Neural cell (in vitro differentiated cells): ENCODE data around the gene PEMT. TPM values are rescaled to one million over a fixed set of nuclear protein-coding genes. Genes with fewer than 3 reads are reported as not detected.

Source experiments
- H2AFZ ChIP-seq: fragments of 200-600, 300-800 bp; sonication (generic), shearing (Covaris generic); 2 replicates; pipeline ENCODE4 v1.6.0; 2014; ENCODE audit warnings: low read depth, mild to moderate bottlenecking, antibody characterized with exemption, low read length, moderate library complexity
- H3F3A ChIP-seq: fragments of 200-600 bp; shearing (Covaris generic); 2 replicates; pipeline ENCODE4 v1.6.1; 2016; ENCODE audit warnings: mild to moderate bottlenecking, moderate library complexity, mixed read lengths, antibody characterized with exemption, low read length; ENCODE audit not compliant: insufficient read depth, poor library complexity, severe bottlenecking
- H3K27ac ChIP-seq: fragments of 200-600, 300-800 bp; sonication (generic), shearing (Covaris generic); 2 replicates; pipeline ENCODE4 v1.5.1; 2014; ENCODE audit warnings: mild to moderate bottlenecking, low read length, moderate library complexity
- H3K27me3 ChIP-seq: fragments of 300-800, 200-600 bp; sonication (generic), shearing (Covaris generic); 2 replicates; pipeline ENCODE4 v1.6.0; 2014; ENCODE audit warnings: mild to moderate bottlenecking, low read depth, low read length, moderate library complexity; ENCODE audit not compliant: insufficient read depth
- H3K36me3 ChIP-seq: fragments of 300-800, 200-600 bp; sonication (generic), shearing (Covaris generic); 2 replicates; pipeline ENCODE4 v1.5.1; 2014; ENCODE audit warnings: mild to moderate bottlenecking, antibody characterized with exemption, low read length, moderate library complexity; ENCODE audit not compliant: insufficient read depth
- H3K4me2 ChIP-seq: fragments of 300-800, 200-600 bp; sonication (generic), shearing (Covaris generic); 2 replicates; pipeline ENCODE4 v1.6.0; 2014; ENCODE audit warnings: mild to moderate bottlenecking, low read length
- H3K4me3 ChIP-seq: fragments of 300-800, 200-600 bp; sonication (generic), shearing (Covaris generic); 2 replicates; pipeline ENCODE4 v1.5.1; 2014; ENCODE audit warnings: mild to moderate bottlenecking, low read length, moderate library complexity
- H3K79me2 ChIP-seq: fragments of 200-600 bp; shearing (Covaris generic); replicated peaks from 2 replicates; pipeline ENCODE4 v1.6.0; 2014; ENCODE audit warnings: mild to moderate bottlenecking, low read length, moderate library complexity; ENCODE audit not compliant: insufficient read depth
- H3K9ac ChIP-seq: fragments of 300-800, 200-600 bp; sonication (generic), shearing (Covaris generic); 2 replicates; pipeline ENCODE4 v1.6.1; 2016; ENCODE audit warnings: mild to moderate bottlenecking, low read length, mixed read lengths
- H3K9me2 ChIP-seq: fragments of 200-600 bp; shearing (Covaris generic); 2 replicates; pipeline ENCODE4 v1.6.1; 2016; ENCODE audit warnings: mild to moderate bottlenecking, low read length, mixed read lengths; ENCODE audit not compliant: insufficient read depth
- H3K9me3 ChIP-seq: fragments of 200-600, 300-800 bp; sonication (generic), shearing (Covaris generic); 2 replicates; pipeline ENCODE4 v1.6.1; 2016; ENCODE audit warnings: mild to moderate bottlenecking, mixed run types, low read length, moderate library complexity, mixed read lengths
- H4K20me1 ChIP-seq: fragments of 200-600 bp; shearing (Covaris generic); 2 replicates; pipeline ENCODE4 v1.6.1; 2016; ENCODE audit warnings: mild to moderate bottlenecking, mixed run types; ENCODE audit not compliant: insufficient read depth
- EP300 ChIP-seq: fragments of 450-650 bp; conservative IDR thresholded peaks from 2 replicates; pipeline ENCODE4 v1.6.1; 2014; ENCODE audit warnings: antibody characterized with exemption, mild to moderate bottlenecking, moderate library complexity; ENCODE audit not compliant: poor library complexity, severe bottlenecking
- EZH2 ChIP-seq: fragments of 200-600, 300-800 bp; shearing (Covaris generic), sonication (generic); IDR thresholded peaks from 2 replicates; pipeline ENCODE4 v1.6.1; 2014; ENCODE audit warnings: antibody characterized with exemption, low read length, borderline replicate concordance, mild to moderate bottlenecking; ENCODE audit not compliant: insufficient read depth, poor library complexity, severe bottlenecking
- MXI1 ChIP-seq: fragments of 450-650 bp; conservative IDR thresholded peaks from 2 replicates; pipeline ENCODE4 v1.6.1; 2014; ENCODE audit warnings: antibody characterized with exemption, mild to moderate bottlenecking; ENCODE audit not compliant: poor library complexity, severe bottlenecking
- POLR2AphosphoS5 ChIP-seq: IDR thresholded peaks from 2 replicates; pipeline ENCODE4 v1.6.1; 2012
- RAD21 ChIP-seq: fragments of 450-650 bp; conservative IDR thresholded peaks from 2 replicates; pipeline ENCODE4 v1.6.1; 2014; ENCODE audit warnings: antibody characterized with exemption, mild to moderate bottlenecking, moderate library complexity
- SMC3 ChIP-seq: fragments of 450-650 bp; conservative IDR thresholded peaks from 2 replicates; pipeline ENCODE4 v1.6.1; 2014; ENCODE audit warnings: antibody characterized with exemption, mild to moderate bottlenecking, moderate library complexity; ENCODE audit not compliant: poor library complexity
- TAF1 ChIP-seq: IDR thresholded peaks from 2 replicates; pipeline ENCODE4 v1.6.1; 2012; ENCODE audit warnings: low read depth
- polyA plus RNA-seq: library from polyadenylated mRNA; depleted of rRNA; stranded (reverse); fragments of >200 nt; gene quantifications from 2 replicates; pipeline ENCODE4 v1.2.3, GENCODE V29; 2014
- TF ChIP-seq, protein P1 (sequence below): IDR thresholded peaks from 2 replicates; pipeline ENCODE4 v1.6.1; 2012; ENCODE audit warnings: borderline replicate concordance
- TF ChIP-seq, protein P2 (sequence below): fragments of 450-650 bp; IDR thresholded peaks from 2 replicates; pipeline ENCODE4 v1.5.1; 2014; ENCODE audit warnings: antibody characterized with exemption, mild to moderate bottlenecking, moderate library complexity; ENCODE audit not compliant: poor library complexity, severe bottlenecking

The PEMT gene
- polyA plus RNA-seq, 1 donor from 2014 or later: 71.7 TPM

DNA sequence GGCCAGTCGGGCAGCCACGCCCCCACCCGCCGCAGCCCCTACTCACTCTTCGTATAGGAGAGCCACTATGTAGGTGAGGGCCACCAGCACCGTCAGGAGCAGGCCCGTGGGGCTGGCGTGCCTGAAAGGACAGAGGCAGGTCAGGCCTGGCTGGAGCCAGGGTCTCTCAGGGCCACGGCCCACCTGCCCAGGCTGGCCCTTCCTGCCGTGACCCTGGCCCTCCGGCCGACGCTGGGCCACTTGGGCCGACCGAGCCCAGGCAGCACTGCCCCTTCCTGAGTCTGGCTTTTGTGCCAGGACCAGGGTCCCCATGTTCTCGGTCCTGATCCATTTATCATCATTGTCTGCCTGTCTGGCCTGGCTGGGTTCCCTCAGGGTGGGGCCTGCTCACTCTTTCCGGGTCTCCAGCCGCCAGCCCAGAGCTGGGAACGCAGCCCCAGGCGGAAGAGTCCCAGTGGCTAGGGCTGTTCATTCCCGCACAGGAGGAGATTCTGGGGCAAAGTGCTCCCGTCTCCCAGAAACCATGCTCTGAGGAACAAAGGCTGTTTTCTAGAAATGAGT lies 85.2 kb downstream of the PEMT start:
- Histone ChIP-seq H3K4me2 (no peak overlapping the region), H3K27ac (no peak overlapping the region), H3K4me3 (no peak overlapping the region), H3K27me3 (no peaks in the 10 kb centered on the region), H2AFZ (no peak overlapping the region), H4K20me1 (no peaks in the 10 kb centered on the region), H3K9me2 (no peaks in the 10 kb centered on the region), H3K79me2 (no peaks in the 10 kb centered on the region), H3K9ac (no peak overlapping the region), H3K36me3 (no peaks in the 10 kb centered on the region), H3K9me3 (no peaks in the 10 kb centered on the region), H3F3A (no peaks in the 10 kb centered on the region)
- TF ChIP-seq EZH2 (no peak), TAF1 (no peak), RAD21 (no peak), MXI1 (no peak), EP300 (no peak), POLR2AphosphoS5 (no peak), SMC3 (no peak)
- TF ChIP-seq, protein P1, sequence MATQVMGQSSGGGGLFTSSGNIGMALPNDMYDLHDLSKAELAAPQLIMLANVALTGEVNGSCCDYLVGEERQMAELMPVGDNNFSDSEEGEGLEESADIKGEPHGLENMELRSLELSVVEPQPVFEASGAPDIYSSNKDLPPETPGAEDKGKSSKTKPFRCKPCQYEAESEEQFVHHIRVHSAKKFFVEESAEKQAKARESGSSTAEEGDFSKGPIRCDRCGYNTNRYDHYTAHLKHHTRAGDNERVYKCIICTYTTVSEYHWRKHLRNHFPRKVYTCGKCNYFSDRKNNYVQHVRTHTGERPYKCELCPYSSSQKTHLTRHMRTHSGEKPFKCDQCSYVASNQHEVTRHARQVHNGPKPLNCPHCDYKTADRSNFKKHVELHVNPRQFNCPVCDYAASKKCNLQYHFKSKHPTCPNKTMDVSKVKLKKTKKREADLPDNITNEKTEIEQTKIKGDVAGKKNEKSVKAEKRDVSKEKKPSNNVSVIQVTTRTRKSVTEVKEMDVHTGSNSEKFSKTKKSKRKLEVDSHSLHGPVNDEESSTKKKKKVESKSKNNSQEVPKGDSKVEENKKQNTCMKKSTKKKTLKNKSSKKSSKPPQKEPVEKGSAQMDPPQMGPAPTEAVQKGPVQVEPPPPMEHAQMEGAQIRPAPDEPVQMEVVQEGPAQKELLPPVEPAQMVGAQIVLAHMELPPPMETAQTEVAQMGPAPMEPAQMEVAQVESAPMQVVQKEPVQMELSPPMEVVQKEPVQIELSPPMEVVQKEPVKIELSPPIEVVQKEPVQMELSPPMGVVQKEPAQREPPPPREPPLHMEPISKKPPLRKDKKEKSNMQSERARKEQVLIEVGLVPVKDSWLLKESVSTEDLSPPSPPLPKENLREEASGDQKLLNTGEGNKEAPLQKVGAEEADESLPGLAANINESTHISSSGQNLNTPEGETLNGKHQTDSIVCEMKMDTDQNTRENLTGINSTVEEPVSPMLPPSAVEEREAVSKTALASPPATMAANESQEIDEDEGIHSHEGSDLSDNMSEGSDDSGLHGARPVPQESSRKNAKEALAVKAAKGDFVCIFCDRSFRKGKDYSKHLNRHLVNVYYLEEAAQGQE: no peak
- TF ChIP-seq, protein P2, sequence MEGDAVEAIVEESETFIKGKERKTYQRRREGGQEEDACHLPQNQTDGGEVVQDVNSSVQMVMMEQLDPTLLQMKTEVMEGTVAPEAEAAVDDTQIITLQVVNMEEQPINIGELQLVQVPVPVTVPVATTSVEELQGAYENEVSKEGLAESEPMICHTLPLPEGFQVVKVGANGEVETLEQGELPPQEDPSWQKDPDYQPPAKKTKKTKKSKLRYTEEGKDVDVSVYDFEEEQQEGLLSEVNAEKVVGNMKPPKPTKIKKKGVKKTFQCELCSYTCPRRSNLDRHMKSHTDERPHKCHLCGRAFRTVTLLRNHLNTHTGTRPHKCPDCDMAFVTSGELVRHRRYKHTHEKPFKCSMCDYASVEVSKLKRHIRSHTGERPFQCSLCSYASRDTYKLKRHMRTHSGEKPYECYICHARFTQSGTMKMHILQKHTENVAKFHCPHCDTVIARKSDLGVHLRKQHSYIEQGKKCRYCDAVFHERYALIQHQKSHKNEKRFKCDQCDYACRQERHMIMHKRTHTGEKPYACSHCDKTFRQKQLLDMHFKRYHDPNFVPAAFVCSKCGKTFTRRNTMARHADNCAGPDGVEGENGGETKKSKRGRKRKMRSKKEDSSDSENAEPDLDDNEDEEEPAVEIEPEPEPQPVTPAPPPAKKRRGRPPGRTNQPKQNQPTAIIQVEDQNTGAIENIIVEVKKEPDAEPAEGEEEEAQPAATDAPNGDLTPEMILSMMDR: no peak

DNA sequence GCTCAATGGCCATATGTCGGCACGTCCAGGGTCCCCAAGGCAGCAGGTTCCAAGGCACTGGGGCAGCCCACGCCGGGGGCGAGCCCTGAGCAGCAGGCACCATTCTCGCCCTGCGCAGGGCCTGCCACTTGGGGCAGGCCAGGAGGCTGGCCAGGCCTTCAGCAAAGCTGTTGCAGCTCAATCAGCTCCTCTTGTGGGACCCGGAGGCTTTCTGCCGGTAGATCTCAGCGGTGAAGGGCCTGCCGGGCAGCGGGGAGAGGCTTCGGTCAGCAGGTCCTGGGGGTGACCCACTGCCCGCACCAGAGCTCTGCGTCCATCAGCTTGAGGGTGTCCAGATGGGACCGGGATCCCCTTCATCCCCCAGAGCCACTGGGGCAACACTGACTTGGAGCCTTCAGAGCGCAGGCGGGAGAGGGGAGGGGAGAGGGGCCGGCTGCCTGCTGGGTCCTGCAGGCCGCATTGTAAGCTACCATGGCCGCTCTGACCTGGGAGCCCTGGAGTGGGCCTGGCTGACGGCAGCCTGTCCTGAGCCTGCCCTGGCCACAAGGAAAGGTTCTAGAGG lies 85.8 kb downstream of the PEMT start:
- no peak for TF ChIP-seq RAD21
- TF ChIP-seq TAF1: no peak
- TF ChIP-seq EZH2: no peak
- TF ChIP-seq POLR2AphosphoS5: no peak
- TF ChIP-seq, protein P2: no peak
- no peak for TF ChIP-seq EP300
- TF ChIP-seq, protein P1: no peak
- no peak for TF ChIP-seq SMC3
- TF ChIP-seq MXI1: no peak
- Histone ChIP-seq H3K36me3 (no peaks in the 10 kb centered on the region), H3K9me2 (no peaks in the 10 kb centered on the region), H3K79me2 (no peaks in the 10 kb centered on the region), H2AFZ (no peak overlapping the region), H3K4me2 (no peak overlapping the region), H3K27me3 (no peaks in the 10 kb centered on the region), H3K27ac (no peak overlapping the region), H3F3A (no peaks in the 10 kb centered on the region), H3K9ac (no peak overlapping the region), H3K9me3 (no peaks in the 10 kb centered on the region), H3K4me3 (no peak overlapping the region), H4K20me1 (no peaks in the 10 kb centered on the region)
